ENCODE measurements around the gene NSD1.
A peak's percentile ranks its signal among the peaks of the same experiment; 100 is the strongest.

NSD1 gene

DNA sequence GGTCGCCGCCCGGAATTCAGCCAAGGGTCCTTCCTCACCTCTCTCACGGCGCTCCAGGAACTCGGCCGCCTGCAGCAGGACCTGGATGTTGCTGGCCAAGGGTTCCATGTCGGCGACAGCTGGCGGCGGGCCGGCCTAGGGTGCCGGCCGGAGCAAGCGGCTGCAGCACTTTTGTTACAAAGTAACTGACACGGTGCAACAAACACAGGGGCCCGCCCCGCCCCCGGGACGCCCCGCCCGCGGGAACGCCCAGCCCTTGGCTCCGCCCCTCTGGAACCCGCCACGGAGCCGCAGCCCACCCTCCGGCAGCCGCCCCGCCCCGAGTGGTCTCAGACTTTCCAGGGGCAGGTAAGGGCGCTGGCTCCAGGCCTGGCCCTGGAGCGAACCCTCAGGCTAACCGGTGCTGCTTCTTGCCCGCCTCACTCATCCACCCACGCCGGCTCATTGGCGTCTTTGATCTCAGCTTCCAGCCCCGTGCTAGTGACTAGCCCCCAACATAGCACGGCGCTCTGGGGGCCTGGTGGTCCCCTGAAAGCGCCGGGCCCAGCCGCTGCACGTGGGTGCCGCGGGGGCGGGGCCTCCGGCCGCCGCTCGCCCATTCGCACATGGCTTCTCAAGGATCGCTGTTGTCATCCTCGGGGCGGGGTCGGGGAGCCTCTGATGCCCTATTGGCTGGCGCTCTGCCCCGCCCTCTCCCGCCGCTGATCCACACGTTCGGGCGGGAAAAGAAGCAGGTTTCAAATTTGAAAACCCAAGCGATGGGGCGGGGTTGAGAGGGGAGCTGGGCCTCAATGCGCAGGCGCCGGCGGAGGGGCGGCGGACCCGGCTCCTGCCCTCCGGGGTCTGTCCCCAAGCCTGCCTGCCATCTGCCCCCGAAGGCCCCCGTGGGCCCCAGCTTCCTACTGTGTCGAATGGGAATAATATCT lies 178.4 kb downstream of the NSD1 start, which contains the start of gene MXD3:
MXD3 (minus strand) TSS at position 176 of the 926 bp plus-strand sequence; CDS start at position 108, 68 bp downstream.
- DNase-seq = peak; percentile 91

DNA sequence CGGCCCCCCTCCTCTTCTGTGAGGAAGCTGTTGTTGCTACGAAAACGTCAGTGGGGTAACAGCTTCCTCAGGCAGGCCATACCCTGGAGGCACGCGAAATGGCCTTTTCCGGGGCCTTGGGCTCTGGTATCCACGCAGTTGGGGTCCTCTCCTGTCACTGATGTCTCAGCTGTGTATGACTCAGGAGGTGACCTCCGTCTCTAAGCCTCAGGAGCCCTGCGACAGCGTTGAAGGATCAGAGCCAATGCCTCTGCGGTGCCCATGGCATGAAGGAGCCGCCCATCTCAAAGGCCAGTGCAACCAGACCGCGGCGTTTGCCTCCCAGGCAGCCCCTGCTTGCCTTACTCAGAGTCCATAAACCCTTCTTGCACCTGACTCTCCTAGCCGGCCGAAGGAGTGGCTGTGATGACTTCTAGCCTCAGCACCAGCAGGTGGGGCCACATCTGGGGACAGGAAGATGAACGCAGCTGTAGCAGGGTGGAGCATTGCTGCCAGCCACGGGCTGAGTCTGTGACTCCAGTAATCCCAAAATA lies 179.1 kb downstream of the NSD1 start:
- no peak for DNase-seq

DNA sequence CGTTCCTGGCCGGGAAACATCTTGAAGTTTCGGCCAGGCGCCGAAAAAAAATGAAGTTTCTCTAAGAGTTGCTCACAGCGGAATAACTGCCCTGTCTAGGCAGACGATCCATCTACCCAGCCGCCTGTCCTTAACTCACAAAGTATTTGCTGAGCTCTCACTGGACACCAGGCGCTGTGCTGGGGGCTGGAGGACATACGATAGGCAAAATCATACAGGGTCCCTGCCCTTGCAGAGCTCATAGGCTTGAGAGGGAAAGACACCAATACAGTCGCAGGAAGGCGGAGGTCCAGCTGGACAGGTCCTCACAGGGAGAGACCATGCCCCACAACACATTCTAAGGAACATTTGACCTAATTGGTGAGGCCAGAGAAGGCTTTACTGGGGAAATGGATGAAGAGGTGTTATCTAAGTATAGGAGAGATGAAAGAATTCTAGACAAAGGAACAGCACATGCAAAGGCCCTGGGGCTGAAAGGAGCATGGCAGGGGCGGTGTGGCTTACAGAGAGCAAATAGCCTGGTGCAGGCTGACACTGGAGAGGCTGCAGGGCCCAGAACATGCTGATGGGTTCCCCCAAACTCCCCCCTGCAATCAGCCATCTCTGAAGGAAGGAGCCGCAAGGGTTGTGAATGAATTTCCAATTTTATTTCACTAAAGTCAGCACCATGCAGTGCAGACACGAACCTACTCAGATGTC lies 180.1 kb downstream of the NSD1 start:
- no peak for DNase-seq

DNA sequence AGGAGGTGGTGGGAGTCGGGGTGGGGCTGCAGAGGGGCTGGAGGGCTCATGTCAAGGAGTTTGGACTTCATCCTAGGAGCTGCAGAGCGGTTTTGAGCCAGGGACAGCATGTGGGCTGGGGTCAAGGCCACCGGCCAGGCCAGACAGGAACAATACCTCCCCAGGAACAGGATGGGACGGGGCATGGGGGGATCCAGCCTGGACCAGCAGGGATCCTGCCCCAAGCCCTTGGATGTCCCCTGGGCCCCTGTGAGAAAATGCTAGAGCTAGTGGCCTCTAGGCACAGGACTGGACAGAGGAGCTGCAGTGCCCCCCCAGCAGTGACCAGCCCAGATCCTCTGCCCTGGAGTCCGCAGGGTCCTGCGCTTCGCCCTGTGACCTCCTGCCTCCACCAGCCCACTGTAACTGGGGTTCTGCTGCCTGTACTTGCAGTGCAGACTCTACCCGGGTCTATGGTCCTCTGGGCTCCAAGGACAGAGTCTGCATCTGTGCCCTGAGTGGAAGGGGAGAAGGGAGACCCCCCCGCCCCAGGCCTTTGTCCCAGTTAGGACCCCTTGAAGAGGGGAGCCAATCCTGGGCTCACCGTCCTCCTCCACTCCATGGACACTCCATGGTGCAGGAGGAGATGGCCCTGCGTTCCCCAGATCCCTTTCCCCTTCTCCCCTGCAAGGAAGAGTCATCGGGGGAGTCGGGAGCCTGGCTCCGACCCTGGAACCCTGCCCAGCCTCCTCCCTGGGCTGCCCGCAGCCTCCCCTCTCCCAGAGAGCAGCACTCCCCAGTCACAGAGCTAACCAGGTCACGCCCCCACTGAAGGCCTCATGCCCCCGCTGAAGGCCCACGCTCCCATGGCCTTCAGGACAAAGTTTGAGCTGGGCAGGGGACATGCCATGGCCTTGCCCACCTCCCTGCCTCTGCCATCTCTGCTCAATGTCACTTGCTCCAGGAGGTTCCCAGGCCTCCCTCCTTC lies 181.1 kb downstream of the NSD1 start:
- DNase-seq = no peak

DNA sequence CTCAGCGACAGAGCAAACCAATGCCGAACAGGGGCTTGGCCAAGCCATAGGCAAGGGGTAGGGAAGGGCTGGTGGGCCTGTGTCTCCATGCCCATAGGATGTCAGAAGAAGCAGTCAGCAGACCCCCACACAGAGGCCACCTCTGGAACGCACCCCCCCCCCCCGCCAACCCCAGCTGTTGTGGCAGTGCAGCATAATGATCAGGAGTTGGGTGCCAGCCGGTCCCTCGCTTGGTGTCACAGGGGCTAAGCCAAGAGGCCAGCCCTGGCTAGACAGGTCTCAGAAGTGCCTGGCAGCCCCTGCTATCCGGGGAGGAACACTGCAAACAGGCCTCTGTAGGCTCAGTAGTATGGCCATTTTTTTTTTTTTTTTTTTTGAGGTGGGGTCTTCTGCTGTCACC lies 181.8 kb downstream of the NSD1 start:
- no peak for DNase-seq

DNA sequence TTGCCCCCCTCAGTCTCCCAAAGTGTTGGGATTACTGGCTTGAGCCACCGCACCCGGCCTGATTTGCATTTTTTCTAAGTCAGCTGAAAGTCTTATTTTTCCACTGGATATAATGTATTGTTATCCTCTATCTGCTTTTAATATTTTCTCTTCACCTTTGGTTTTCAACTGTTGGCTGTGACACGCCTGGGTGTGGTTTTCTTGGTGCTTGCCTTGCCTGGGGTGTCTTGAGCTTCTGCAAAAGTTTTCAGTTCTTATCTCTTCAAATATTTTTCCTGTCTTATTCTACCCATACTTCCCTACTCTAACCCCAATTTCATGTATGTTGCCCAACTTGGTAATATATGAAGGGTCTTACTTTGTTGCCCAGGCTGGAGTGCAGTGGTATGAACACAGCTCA lies 182.4 kb downstream of the NSD1 start:
- no peak for DNase-seq

DNA sequence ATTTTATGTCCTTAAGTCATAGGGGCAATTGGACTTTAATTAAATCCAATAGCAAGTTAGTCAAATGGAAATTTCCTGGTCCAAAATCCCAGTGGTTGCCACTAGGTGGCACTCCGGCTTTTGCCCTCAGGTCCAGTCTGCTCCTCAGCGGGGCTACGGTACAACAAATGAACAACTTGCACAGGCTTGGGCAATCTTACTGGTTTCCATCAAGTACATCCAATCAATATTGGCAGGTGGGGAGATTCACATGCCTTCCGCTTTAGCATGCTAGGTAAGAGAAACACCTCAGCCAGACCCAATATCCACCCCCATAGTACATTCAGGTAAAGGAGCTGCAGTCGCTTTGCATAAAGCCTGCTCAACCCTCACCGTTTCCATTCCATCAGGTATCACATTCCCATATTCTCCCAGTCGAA lies 184.4 kb downstream of the NSD1 start:
- peak; percentile 17 for DNase-seq

DNA sequence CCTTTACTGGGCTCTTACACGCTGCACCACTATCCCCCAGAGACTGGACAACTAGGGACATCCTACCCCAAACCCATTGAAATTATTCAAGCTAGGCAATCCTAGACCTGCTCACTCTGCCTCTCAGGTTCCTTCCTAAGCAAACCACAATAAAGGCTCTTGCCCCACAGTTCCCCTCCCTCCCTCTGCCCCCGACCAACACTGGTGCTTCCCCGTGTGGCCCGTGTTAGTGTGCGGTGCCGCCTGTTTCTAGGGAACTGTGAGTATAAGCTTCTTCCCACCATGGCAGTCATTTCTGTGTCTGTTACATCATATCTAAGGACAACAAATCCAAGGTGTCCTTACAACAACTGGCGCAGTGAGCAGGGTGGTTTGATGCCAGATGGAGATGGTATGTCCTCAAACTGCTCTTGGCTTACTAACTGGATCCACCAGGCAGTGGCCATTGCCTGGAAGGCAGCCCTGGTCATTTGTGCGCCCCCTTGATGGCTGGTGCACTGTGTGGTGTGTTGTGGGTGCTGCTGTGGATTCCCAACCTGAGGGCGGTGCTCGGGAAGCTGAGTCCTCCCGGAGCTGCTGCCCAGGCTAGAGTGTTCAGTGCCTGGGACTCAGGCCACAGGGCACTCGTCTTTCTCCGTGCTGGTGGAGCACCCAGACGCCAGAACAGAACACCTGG lies 186.5 kb downstream of the NSD1 start:
- DNase-seq = no peak

DNA sequence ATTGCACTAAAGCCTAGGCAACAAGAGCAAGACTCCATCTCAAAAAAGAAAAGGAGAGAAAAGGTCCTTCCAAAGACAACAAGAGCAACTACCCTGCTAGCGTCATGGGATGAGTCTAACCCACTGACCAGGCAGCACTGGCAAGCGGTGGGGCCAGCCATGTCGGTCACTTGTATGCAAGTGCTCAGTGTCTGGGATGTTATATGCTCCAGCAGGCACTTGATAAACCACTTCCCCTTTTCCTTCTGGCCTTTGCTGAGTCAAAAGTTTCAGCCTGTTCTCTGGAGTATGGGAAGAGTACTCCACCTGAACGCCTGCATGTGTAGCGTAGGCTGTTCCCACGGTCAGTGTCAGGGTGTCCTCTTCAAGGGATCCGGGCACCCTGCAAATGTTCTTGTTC lies 187.3 kb downstream of the NSD1 start:
- no peak for DNase-seq

DNA sequence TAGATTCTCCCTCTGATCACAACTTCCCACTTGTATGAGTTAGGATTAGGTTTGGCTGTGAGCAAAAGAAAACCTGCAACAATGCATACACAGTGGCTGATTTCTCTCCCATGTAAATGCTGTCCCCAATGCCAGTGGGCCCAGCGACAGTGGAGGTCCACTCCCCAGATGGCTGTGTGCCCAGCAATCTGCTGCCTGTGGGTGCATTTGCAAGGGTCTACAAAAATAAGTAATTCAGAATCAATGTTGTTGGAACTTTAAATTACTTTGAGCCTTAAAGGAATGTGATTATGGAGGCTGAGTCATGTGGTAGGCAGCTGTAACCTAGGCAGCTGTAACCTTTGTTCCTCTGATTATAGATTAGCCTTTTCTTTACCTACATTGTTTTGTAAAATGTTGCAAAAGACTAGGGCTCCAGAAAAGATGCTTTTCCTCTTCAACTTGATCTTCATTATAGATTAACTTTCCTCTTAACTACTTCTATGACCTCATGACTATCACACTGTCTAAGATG lies 192.4 kb downstream of the NSD1 start:
- DNase-seq = no peak

DNA sequence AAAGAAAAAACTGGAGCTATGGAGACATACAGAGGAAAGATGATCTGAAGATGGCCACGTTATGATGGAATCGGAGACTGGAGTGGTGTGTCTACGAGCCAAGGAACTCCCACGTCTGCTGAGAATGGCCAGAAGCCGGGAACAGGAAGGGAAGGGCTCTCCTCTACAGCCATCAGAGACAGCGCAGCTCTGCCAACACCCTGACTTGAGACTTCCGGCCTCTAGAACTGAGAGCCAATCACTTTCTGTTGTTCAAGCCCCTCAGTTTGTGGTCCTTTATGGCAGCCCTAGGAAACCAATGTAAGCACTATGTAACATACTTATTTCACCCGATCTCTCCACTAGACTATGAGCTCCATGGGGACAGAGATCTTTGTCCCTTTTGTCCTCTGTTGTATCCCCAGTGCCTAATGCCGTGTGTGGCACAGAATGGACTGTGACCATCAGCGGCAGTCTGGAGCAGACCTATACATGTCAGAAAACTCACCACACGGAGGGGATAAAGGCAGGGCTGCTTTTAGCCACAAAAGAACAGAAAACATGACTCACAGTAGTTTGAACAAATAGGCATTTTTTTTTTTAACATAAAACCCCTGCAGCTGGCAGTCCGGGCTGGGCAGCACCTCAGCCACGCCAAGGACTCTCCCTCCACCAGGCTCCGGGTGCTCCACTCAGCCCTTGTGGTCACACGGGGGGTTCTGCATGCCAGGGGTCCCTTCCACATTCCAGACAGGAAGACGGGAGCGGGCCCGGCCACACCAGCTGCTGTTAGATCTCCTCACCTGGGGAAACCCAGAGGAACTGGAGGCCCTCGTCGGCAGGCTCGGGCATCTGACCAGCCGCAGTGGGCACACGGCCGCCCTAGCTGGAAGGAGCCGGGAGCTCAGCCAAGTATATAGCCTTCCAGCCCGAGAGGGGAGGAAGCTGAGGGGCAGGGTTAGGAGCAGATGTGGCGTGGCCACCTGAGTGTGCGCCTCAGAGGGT lies 194.3 kb downstream of the NSD1 start:
- no peak for DNase-seq

DNA sequence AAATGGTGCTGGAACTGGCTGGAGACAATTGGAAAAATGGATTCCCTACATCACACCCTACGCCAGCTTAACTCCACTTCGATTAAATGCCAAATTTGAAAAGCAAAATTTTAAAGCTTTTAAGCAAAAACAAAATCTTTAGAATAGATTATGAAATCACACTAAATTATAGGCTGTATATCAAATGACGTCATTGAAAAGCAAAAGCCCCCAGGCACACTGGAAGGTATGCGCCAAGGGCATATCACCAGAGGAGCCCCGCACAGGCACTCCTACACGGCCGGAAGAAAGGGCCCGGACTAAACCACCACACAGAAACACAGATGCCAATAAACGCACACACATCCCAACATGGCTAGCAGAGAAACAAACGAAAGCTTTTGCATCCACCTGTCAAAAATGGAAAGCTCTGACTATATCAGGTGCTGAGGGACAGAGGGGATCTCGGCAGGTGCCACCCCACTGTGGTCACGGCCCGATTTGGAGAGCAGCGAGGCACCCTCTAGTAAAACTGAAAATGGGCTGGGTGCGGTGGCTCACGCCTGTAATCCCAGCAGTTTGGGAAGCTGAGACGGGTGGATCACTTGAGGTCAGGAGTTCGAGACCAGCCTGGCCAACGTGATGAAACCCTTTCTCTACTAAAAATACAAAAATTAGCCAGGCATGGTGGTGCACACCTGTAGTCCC lies 195.1 kb downstream of the NSD1 start:
- no peak for DNase-seq

DNA sequence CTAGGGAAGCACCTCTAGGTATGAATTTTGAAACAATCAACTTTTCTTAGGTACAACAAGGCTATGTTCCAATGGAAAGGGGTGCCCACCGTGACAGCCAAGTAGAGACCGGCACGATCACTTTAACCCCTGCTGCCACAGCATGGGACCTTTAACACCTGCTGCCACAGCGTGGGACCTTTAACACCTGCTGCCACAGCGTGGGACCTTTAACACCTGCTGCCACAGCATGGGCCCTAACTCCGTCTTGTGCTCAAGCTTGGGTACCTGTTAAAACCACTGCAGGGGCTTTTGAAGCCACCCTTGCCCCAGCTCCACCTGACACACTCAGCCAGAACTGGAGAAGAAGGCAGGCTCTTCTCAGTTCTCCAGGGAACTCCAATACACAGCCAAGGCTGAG lies 196.3 kb downstream of the NSD1 start:
- no peak for DNase-seq

DNA sequence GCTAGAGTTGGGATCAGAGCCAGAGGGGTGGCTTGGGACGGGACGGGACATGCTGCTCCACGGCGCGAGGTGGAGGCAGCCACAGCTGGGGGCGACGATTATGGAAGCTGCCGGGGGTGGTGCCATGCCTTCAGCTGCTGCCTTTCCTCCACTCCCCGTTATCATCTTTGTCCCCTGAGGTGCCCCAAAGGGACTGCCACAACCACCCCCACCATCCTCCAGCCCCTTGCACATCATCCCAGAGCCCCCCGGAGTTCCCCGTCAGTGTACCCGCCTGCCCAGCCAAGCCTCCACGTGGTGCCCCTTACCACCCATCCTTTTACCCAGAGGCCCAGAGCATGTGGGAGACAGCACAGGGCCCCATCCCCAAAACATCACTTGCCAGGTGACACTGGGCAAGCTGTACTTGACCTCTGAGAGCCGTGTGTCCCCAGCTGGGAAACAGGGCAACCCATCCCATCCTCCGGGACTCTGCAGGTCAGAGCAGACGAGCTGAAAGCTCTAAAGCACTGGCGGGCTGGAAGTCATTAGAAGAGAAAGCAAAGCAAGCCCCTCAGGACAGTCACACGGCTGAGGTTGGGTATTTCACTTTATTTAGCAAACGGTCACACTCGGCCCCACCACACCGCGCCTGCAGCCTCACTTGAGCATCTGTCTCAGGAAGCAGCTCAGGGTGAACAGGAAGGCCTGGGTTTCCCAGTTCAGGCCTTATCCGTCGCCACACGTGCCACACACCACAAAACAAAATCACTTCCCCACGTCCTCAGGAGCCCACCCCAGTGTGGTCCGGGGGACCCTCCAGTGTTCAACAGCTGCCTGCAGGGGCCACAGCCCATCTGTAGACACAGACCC lies 197.6 kb downstream of the NSD1 start:
- no peak for DNase-seq

DNA sequence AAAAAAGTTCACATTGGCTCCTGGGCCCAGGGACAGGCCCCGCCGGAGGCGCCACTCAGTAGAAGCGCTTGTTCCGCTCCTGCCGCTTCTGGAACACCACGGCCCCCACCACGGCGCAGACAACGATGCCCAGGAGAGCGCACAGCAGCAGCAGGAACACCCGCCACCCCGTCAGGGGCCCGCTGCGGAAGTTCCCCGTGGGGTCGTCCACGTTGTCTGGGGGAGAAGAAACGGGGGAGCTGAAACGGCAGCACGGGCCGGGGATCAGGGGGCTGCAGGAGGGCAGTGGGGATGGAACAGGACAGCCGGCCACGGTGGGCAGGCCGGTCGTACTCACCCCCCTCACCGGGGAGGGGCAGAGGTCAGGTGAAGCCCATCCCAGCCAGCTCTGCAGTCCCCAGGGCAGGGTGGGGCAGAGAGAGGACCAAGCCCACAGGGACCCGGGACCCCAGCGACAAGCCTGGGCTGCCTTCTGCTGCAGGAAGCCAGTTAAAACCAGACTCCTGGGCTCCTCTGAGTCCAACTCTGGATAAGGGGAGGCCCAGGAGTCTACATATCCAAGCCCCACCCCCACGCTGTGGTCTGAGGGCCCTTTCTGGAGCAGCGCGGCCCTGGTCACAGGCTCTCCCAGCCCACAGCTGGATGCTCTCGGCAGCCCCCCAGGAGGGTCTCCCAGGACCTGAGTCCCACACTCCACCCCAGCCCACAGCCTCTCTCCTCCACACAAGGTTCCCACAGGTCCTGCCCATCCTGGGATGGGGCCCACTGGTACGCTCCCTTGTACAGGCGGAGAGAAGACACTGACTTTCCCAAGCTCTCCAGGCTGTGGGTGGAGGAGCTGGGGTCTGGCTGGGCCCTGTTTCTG lies 198.7 kb downstream of the NSD1 start:
- DNase-seq = no peak

DNA sequence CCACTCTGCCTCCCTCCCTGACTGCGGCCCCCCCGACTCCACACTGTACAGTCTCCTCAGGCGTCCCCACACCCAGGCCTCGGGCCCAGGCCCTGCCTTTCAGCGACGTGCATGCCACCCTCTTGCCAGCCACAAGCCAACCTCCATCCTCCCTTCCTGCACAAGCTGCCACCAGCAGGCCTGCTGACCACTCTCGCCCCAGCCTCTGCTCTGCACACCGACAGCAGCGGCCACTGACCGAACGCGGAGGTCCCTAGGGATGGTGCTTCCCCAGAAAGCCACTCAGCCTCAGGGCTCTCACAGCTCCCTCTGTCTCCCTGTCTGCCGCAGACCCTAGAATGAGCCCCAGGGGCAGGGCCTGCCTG lies 199.3 kb downstream of the NSD1 start:
- no peak for DNase-seq

DNA sequence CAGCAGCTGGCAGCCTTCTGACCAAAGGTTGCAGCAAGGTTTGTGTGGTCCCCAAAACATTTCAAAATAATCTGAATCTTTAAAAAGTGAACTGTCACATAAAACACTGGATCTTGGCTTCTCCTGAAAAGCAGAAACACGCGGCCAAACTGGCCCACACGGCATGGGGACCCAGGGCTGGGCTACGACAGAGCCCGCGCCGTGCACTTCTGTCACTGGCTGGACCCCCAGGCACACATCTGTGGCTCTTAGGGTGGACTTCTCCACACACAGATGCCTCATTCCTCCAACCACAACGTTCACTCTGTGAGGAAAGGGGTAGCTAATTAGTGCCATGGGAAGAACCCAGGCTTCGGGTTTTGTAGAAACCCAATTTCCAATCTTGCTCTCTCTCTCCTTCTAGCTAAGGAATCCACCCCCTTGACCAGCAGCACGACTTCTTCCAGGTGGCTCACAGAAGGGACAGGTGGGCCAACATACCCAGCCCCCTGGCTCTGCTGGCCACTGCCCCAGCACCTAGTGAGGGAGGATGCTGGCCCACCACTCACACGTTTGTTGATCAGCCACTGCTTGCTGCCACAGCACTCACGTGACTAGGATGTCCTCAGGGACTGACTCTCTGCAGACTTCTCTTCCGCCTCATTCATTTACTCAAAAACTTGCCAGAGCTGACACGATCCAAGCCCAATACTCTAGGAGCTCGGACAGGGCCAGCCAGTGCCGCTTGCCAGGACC lies 200.0 kb downstream of the NSD1 start:
- no peak for DNase-seq
